Mesothelial cell of epicardium (in vitro differentiated cells): ENCODE data around the gene CTRL. TPM values are rescaled to one million over a fixed set of nuclear protein-coding genes. Genes with fewer than 3 reads are reported as not detected.
"Not testable (repeated sequence)": the region's sequence is repeated elsewhere in the genome, so short reads cannot be mapped to it uniquely, and the experiment has no call there.

Experiments
- DNase-seq, 2 experiments: peaks; one replicate each; pipeline ENCODE4 v3.0.0; 2021; ENCODE audit warnings: low spot score in 2 of 2; ENCODE audit not compliant: unreplicated experiment in 2 of 2
- H3K27ac Mint-ChIP-seq: 2 replicates; pipeline ENCODE4 v1.8.0; 2021; ENCODE audit warnings: mixed read lengths
- H3K27me3 Mint-ChIP-seq: 2 replicates; pipeline ENCODE4 v1.8.0; 2021; ENCODE audit warnings: low read depth, mixed read lengths
- H3K36me3 Mint-ChIP-seq: 2 replicates; pipeline ENCODE4 v1.8.0; 2021; ENCODE audit warnings: mixed read lengths
- H3K4me1 Mint-ChIP-seq: 2 replicates; pipeline ENCODE4 v1.8.0; 2021; ENCODE audit warnings: mixed read lengths
- H3K4me3 Mint-ChIP-seq: 2 replicates; pipeline ENCODE4 v1.8.0; 2021; ENCODE audit warnings: mild to moderate bottlenecking, moderate library complexity, mixed read lengths
- H3K9me3 Mint-ChIP-seq: 2 replicates; pipeline ENCODE4 v1.8.0; 2021; ENCODE audit warnings: mixed read lengths
- CTCF ChIP-seq: fragments of 200-600 bp; sonication (generic); IDR thresholded peaks from one replicate; pipeline ENCODE4 v1.5.0; 2021; ENCODE audit warnings: antibody characterized with exemption; ENCODE audit not compliant: unreplicated experiment
- total RNA-seq: library from RNA; stranded (reverse); gene quantifications from 3 replicates; pipeline ENCODE4 v1.2.1, GENCODE V29; 2021

The CTRL gene
- total RNA-seq, 1 donor from 2014 or later = 1.5 TPM

DNA sequence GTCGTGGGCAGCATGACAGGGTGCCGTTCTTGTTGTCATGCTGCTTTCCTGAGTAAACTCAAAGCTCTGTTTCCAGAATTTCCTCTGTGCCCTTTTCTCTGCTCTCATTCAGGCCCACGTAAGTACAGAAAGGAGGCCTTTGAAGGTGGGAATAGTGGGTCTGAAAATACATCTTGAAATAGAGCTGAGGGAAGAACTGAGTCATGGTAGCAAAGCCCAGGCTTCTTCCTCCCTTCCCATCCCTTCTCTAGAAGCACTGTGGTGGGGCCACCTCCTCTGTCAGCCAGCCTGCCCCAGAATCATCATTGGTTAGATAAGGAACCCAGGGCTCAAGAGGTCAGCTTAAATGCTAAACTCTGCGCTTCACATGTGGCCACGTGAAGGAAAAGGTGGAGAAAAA lies 9.4 kb downstream of the CTRL start:
- Mint-ChIP-seq H3K27ac (peak overlapping the region; percentile 21), H3K36me3 (peaks cover 6% of the 10 kb centered on the region), H3K9me3 (no peaks in the 10 kb centered on the region), H3K4me1 (no peaks in the 10 kb centered on the region), H3K27me3 (no peaks in the 10 kb centered on the region), H3K4me3 (no peak overlapping the region)
- TF ChIP-seq CTCF = no peak
- no peak for DNase-seq

- no peak overlapping the region for H3K27ac Mint-ChIP-seq
- TF ChIP-seq CTCF = no peak
- DNase-seq = no peak
- H3K9me3 Mint-ChIP-seq = no peaks in the 10 kb centered on the region
- H3K27me3 Mint-ChIP-seq = no peaks in the 10 kb centered on the region
- peaks cover 12% of the 10 kb centered on the region for H3K4me1 Mint-ChIP-seq
- H3K4me3 Mint-ChIP-seq = no peak overlapping the region
- H3K36me3 Mint-ChIP-seq = peaks cover 8% of the 10 kb centered on the region
Measured at GRCh38 chr16:67919622-67920221, 11.9 kb downstream of the CTRL start.

GRCh38 chr16:67917852-67918236 lies 13.8 kb downstream of the CTRL start:
- Mint-ChIP-seq H3K9me3 (no peaks in the 10 kb centered on the region), H3K27me3 (no peaks in the 10 kb centered on the region), H3K4me3 (no peak overlapping the region), H3K27ac (no peak overlapping the region), H3K4me1 (peaks cover 15% of the 10 kb centered on the region), H3K36me3 (peaks cover 13% of the 10 kb centered on the region)
- DNase-seq = no peak
- no peak for TF ChIP-seq CTCF

DNA sequence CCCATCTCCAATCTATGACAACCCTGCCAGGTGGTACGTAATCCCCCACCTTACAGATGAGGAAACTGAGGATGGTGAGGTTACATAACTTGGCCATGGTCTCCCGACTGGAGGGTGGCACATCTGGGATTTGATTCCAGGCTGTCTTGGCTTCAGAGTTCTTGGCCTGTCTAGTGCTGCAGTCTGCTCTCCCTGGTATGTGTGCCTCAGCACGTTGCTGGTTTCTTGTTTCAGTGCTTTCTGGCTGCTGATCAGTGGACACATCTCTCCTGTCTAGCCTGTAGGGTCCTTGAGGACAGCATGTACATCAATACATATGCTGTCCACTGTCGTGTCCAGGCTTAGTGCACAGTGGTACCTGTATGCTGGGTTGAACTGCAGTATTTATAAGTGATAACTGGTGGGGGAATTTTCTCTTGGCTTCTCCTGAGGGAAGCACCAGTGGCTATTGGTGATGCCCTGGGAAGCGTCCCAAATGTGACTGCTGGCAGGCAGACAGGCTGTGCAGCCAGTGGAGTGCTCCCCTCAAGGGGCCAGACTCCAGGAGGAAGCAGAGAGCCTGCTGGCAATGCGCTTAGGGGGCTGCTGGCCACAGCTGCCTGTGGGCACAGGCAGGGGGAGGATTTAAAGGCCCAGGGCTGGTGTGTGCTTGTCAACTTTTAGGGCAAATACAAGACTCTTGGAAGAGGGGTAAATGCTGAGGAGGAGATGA lies 14.4 kb downstream of the CTRL start:
- Mint-ChIP-seq H3K4me3 (no peak overlapping the region), H3K27ac (no peak overlapping the region), H3K9me3 (no peaks in the 10 kb centered on the region), H3K4me1 (peaks cover 15% of the 10 kb centered on the region), H3K27me3 (no peaks in the 10 kb centered on the region), H3K36me3 (peaks cover 13% of the 10 kb centered on the region)
- no peak for TF ChIP-seq CTCF
- no peak for DNase-seq

DNA sequence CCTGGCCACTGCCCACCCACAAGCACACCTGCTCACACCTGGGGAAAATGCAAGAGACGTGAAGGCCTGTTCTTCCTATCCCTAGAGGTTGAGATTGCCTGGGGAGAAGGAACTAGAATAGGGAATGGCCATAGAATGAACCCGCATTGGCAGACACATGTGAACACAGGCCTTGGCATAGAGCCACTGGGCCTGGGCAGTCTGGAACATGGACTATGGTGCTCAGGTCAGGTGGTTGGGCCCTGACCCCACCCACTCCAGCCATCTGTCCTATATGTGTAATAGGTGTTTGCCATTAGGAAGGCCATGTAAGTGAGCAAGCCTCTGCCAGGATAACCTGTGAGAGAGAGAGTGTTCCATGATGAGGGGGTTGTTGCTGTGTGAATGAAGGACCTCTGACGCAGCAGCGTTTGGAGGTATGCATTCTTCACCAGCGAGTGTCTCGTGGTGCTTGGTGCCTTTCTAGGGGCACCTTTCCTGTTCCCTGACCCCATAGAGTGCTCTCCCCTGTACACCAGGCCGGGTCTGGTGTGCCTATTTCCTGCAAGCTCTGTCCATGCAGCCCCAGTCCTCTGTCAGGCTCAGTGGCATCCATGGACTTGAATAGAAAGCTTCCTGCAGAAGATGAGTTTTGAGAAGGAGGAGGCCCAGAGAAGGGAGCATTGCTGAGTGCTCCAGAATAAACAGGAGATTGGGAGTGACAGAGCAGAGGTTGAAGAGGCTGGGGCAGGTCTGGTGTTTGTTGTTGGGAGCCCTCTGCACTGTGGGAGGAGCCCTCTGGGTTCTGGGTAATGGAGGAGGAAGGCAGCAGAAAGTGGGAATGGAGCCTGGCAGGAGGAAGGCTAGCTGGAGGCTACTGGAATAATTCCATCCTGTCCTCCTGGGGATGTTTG lies 15.6 kb downstream of the CTRL start:
- DNase-seq = no peak
- H3K27ac Mint-ChIP-seq = peak overlapping the region; percentile 66
- TF ChIP-seq CTCF = no peak
- H3K9me3 Mint-ChIP-seq = no peaks in the 10 kb centered on the region
- no peak overlapping the region for H3K4me3 Mint-ChIP-seq
- H3K4me1 Mint-ChIP-seq = peaks cover 15% of the 10 kb centered on the region
- peaks cover 13% of the 10 kb centered on the region for H3K36me3 Mint-ChIP-seq
- no peaks in the 10 kb centered on the region for H3K27me3 Mint-ChIP-seq

GRCh38 chr16:67915496-67915769 lies 16.2 kb downstream of the CTRL start:
- H3K4me3 Mint-ChIP-seq, H3K9me3 Mint-ChIP-seq, H3K27me3 Mint-ChIP-seq, DNase-seq: not testable (repeated sequence)
- Mint-ChIP-seq H3K36me3 (peaks cover 16% of the 10 kb centered on the region), H3K4me1 (peaks cover 15% of the 10 kb centered on the region), H3K27ac (peak overlapping the region; percentile 66)
